Activated CD4-positive, alpha-beta memory T cell treated with anti-CD3 and anti-CD28 coated beads, Interleukin-2, amount 10 ng/mL, durations not matched to agents 7 days and 5 days (primary cell): ENCODE results near the gene LIMD2. TPM values are rescaled to one million over a fixed set of nuclear protein-coding genes. Genes with fewer than 3 reads are reported as not detected.
A peak's percentile ranks its signal among the peaks of the same experiment; 100 is the strongest.
"Not testable (repeated sequence)": the region's sequence is repeated elsewhere in the genome, so short reads cannot be mapped to it uniquely, and the experiment has no call there.

Source experiments
- CTCF ChIA-PET: fragments of 350-600 bp; sonication (Branson Sonifier 250); formaldehyde crosslinking; loops from one replicate; lab custom pipeline; 2021; ENCODE audit warnings: antibody characterized with exemption, inconsistent platforms; lab: Charles Lee
- POLR2A ChIA-PET: fragments of 350-600 bp; sonication (Branson Sonifier 250); formaldehyde crosslinking; loops from one replicate; lab custom pipeline; 2021; ENCODE audit warnings: antibody characterized with exemption; lab: Charles Lee
- DNase-seq: peaks from one replicate; pipeline ENCODE4 v3.0.0-alpha.2; 2020
- H3K27ac Mint-ChIP-seq: one replicate; pipeline ENCODE4 v1.8.0; 2021; ENCODE audit warnings: mild to moderate bottlenecking, mixed read lengths
- H3K27me3 Mint-ChIP-seq: one replicate; pipeline ENCODE4 v1.8.0; 2021; ENCODE audit warnings: mixed read lengths
- H3K36me3 Mint-ChIP-seq: one replicate; pipeline ENCODE4 v1.8.0; 2021; ENCODE audit warnings: low read depth, mixed read lengths
- H3K4me1 Mint-ChIP-seq: one replicate; pipeline ENCODE4 v1.8.0; 2021; ENCODE audit warnings: mixed read lengths
- H3K4me3 Mint-ChIP-seq: one replicate; pipeline ENCODE4 v1.8.0; 2021; ENCODE audit warnings: mild to moderate bottlenecking, mixed read lengths
- H3K9me3 Mint-ChIP-seq: one replicate; pipeline ENCODE4 v1.8.0; 2021; ENCODE audit warnings: mixed read lengths
- total RNA-seq, 2 experiments: library from RNA; stranded (reverse); gene quantifications; one replicate each; pipeline ENCODE4 v1.2.3, GENCODE V29; 2021

LIMD2 gene
- 100 to 1,000 TPM; 394 to 401 TPM for total RNA-seq

GRCh38 chr17:63699638-63700527, at the start of gene LIMD2:
Gene LIMD2 (minus strand): TSS chr17:63700125. CDS start chr17:63699298, 827 bp downstream.
- peak; percentile 82 for DNase-seq
- Mint-ChIP-seq H3K27ac (peak within 1 kb of the TSS; percentile 99), H3K4me3 (peak within 1 kb of the TSS; percentile 96), H3K4me1 (peaks cover 66% of the 10 kb centered on the region), H3K36me3 (peaks cover 62% of the 10 kb centered on the region), H3K9me3 (no peaks in the 10 kb centered on the region), H3K27me3 (no peaks in the 10 kb centered on the region)
- POLR2A ChIA-PET: interaction anchor here (0.7 to 12.5 kb wide), 14 partner anchors 12 to 260 kb away, joined by 3 to 178 read pairs (median 6); partner anchors contain the start of genes CCDC47, DCAF7, DDX42 and MAP3K3
- CTCF ChIA-PET: interaction anchor here (1.7 to 1.9 kb wide), 2 partner anchors 43 to 74 kb away, joined by 4 to 6 read pairs; partner anchors contain the start of genes CCDC47 and DDX42

GRCh38 chr17:63741408-63742173, 41.7 kb upstream of the LIMD2 start, which contains the start of gene STRADA:
Gene STRADA (minus strand): TSS chr17:63741799. CDS start chr17:63728369, 13,430 bp downstream.
- peaks cover 33% of the 10 kb centered on the region for H3K4me1 Mint-ChIP-seq
- DNase-seq: peak; percentile 99
- no peaks in the 10 kb centered on the region for H3K27me3 Mint-ChIP-seq
- H3K36me3 Mint-ChIP-seq: peaks cover 22% of the 10 kb centered on the region
- ChIA-PET POLR2A (interaction anchor here (0.7 to 6.4 kb wide), 37 partner anchors 9 to 335 kb away, joined by 3 to 130 read pairs (median 4); partner anchors contain the start of genes CCDC47, DCAF7, DDX42 and FTSJ3), CTCF (interaction anchor here (0.7 to 1.7 kb wide), 11 partner anchors 9 to 97 kb away, joined by 3 to 12 read pairs (median 4); partner anchors contain the start of genes CCDC47, DDX42 and LIMD2)
- peak within 1 kb of the TSS; percentile 90 for H3K4me3 Mint-ChIP-seq
- H3K9me3 Mint-ChIP-seq: no peaks in the 10 kb centered on the region
- H3K27ac Mint-ChIP-seq: peak within 1 kb of the TSS; percentile 93

- peaks cover 20% of the 10 kb centered on the region for H3K36me3 Mint-ChIP-seq
- peak overlapping the region; percentile 90 for H3K4me3 Mint-ChIP-seq
- H3K27me3 Mint-ChIP-seq: no peaks in the 10 kb centered on the region
- POLR2A ChIA-PET: interaction anchor here (0.6 to 6.4 kb wide), 21 partner anchors 9 to 341 kb away, joined by 3 to 130 read pairs (median 4); partner anchors contain the start of genes CCDC47, DCAF7, DDX42 and LIMD2
- no peak for DNase-seq
- no peaks in the 10 kb centered on the region for H3K9me3 Mint-ChIP-seq
- H3K27ac Mint-ChIP-seq: peak overlapping the region; percentile 93
- CTCF ChIA-PET: interaction anchor here (1.5 to 1.6 kb wide), 2 partner anchors 21 to 44 kb away, joined by 4 to 8 read pairs; no protein-coding TSS in a partner anchor
- peaks cover 33% of the 10 kb centered on the region for H3K4me1 Mint-ChIP-seq
Measured at GRCh38 chr17:63741143-63741407, 41.1 kb upstream of the LIMD2 start.

- Mint-ChIP-seq H3K4me3 (peak overlapping the region; percentile 90), H3K27ac (peak overlapping the region; percentile 93), H3K36me3 (peaks cover 17% of the 10 kb centered on the region), H3K9me3 (no peaks in the 10 kb centered on the region), H3K27me3 (no peaks in the 10 kb centered on the region), H3K4me1 (peaks cover 33% of the 10 kb centered on the region)
- no peak for DNase-seq
- ChIA-PET CTCF (interaction anchor here (1.5 to 1.6 kb wide), 2 partner anchors 22 to 43 kb away, joined by 4 to 8 read pairs; no protein-coding TSS in a partner anchor), POLR2A (interaction anchor here (0.6 to 6.4 kb wide), 22 partner anchors 9 to 342 kb away, joined by 3 to 130 read pairs (median 4); partner anchors contain the start of genes CCDC47, DCAF7, DDX42 and LIMD2)
Measured at GRCh38 chr17:63740464-63741142, 40.7 kb upstream of the LIMD2 start.

- H3K4me1 Mint-ChIP-seq: peaks cover 16% of the 10 kb centered on the region
- DNase-seq: no peak
- ChIA-PET CTCF (interaction anchor here (1.4 kb wide), 1 partner anchor 38 kb away, joined by 5 read pairs; no protein-coding TSS in a partner anchor), POLR2A (interaction anchor here (1.0 to 1.4 kb wide), 3 partner anchors 14 to 38 kb away, joined by 3 to 4 read pairs (median 3); partner anchors contain the start of genes CCDC47 and DDX42)
- no peaks in the 10 kb centered on the region for H3K27me3 Mint-ChIP-seq
- no peaks in the 10 kb centered on the region for H3K9me3 Mint-ChIP-seq
- no peak overlapping the region for H3K27ac Mint-ChIP-seq
- H3K4me3 Mint-ChIP-seq: no peak overlapping the region
- H3K36me3 Mint-ChIP-seq: peaks cover 21% of the 10 kb centered on the region
Measured at GRCh38 chr17:63735691-63736090, 35.8 kb upstream of the LIMD2 start.

- POLR2A ChIA-PET: interaction anchor here (0.6 to 1.1 kb wide), 4 partner anchors 10 to 25 kb away, joined by 3 read pairs; no protein-coding TSS in a partner anchor
- no peak for DNase-seq
- H3K4me1 Mint-ChIP-seq: peaks cover 1% of the 10 kb centered on the region
- H3K4me3 Mint-ChIP-seq: no peak overlapping the region
- H3K9me3 Mint-ChIP-seq: no peaks in the 10 kb centered on the region
- H3K27me3 Mint-ChIP-seq: no peaks in the 10 kb centered on the region
- CTCF ChIA-PET: interaction anchor here (1.0 kb wide), 1 partner anchor 12 kb away, joined by 5 read pairs; no protein-coding TSS in a partner anchor
- peaks cover 27% of the 10 kb centered on the region for H3K36me3 Mint-ChIP-seq
- no peak overlapping the region for H3K27ac Mint-ChIP-seq
Measured at GRCh38 chr17:63722403-63722802, 22.5 kb upstream of the LIMD2 start.

GRCh38 chr17:63720194-63720593, 20.3 kb upstream of the LIMD2 start:
- CTCF ChIA-PET, H3K4me3 Mint-ChIP-seq, H3K9me3 Mint-ChIP-seq, H3K27me3 Mint-ChIP-seq, POLR2A ChIA-PET, H3K4me1 Mint-ChIP-seq, DNase-seq, H3K27ac Mint-ChIP-seq: not testable (repeated sequence)
- H3K36me3 Mint-ChIP-seq: peaks cover 24% of the 10 kb centered on the region

- CTCF ChIA-PET: interaction anchor here (0.7 kb wide), 1 partner anchor 205 kb away, joined by 3 read pairs; no protein-coding TSS in a partner anchor
Measured at GRCh38 chr17:63718988-63719387, 19.1 kb upstream of the LIMD2 start.

GRCh38 chr17:63716426-63716825, 16.5 kb upstream of the LIMD2 start:
- H3K36me3 Mint-ChIP-seq: peaks cover 23% of the 10 kb centered on the region
- no peak overlapping the region for H3K27ac Mint-ChIP-seq
- no peaks in the 10 kb centered on the region for H3K4me1 Mint-ChIP-seq
- no peak for DNase-seq
- ChIA-PET CTCF (interaction anchor here (0.7 to 1.3 kb wide), 2 partner anchors 105 to 297 kb away, joined by 3 to 4 read pairs; no protein-coding TSS in a partner anchor), POLR2A (no interaction called here)
- H3K27me3 Mint-ChIP-seq: no peaks in the 10 kb centered on the region
- H3K4me3 Mint-ChIP-seq: no peak overlapping the region
- H3K9me3 Mint-ChIP-seq: no peaks in the 10 kb centered on the region

More at GRCh38 chr17:63718988-63719387, 19.1 kb upstream of the LIMD2 start:
- POLR2A ChIA-PET: no interaction called here
- peaks cover 1% of the 10 kb centered on the region for H3K4me1 Mint-ChIP-seq
- no peak overlapping the region for H3K27ac Mint-ChIP-seq
- no peak overlapping the region for H3K4me3 Mint-ChIP-seq
- DNase-seq: no peak
- no peaks in the 10 kb centered on the region for H3K27me3 Mint-ChIP-seq
- peaks cover 21% of the 10 kb centered on the region for H3K36me3 Mint-ChIP-seq
- H3K9me3 Mint-ChIP-seq: no peaks in the 10 kb centered on the region

GRCh38 chr17:63714550-63715277, 14.8 kb upstream of the LIMD2 start:
- DNase-seq: no peak
- Mint-ChIP-seq H3K4me3 (no peak overlapping the region), H3K27ac (no peak overlapping the region), H3K27me3 (no peaks in the 10 kb centered on the region), H3K36me3 (peaks cover 31% of the 10 kb centered on the region), H3K9me3 (no peaks in the 10 kb centered on the region), H3K4me1 (peaks cover 5% of the 10 kb centered on the region)
- ChIA-PET CTCF (interaction anchor here (1.3 to 2.0 kb wide), 3 partner anchors 17 to 103 kb away, joined by 3 to 5 read pairs (median 4); no protein-coding TSS in a partner anchor), POLR2A (interaction anchor here (0.9 to 7.1 kb wide), 6 partner anchors 12 to 31 kb away, joined by 3 to 74 read pairs (median 4); partner anchors contain the start of gene LIMD2)

GRCh38 chr17:63709110-63709509, 9.2 kb upstream of the LIMD2 start:
- DNase-seq: no peak
- Mint-ChIP-seq H3K27ac (peak overlapping the region; percentile 48), H3K4me1 (peaks cover 54% of the 10 kb centered on the region), H3K9me3 (no peaks in the 10 kb centered on the region), H3K27me3 (no peaks in the 10 kb centered on the region), H3K36me3 (peaks cover 53% of the 10 kb centered on the region), H3K4me3 (no peak overlapping the region)
- ChIA-PET CTCF (interaction anchor here (0.7 to 4.9 kb wide), 8 partner anchors 8 to 352 kb away, joined by 3 to 65 read pairs (median 4); no protein-coding TSS in a partner anchor), POLR2A (interaction anchor here (1.6 to 9.1 kb wide), 4 partner anchors 6 to 87 kb away, joined by 4 to 151 read pairs (median 41); partner anchors contain the start of genes LIMD2 and MAP3K3)
